Activated CD4-positive, alpha-beta T cell treated with anti-CD3 and anti-CD28 coated beads for 36 hours (primary cell): Measurements from ENCODE around the gene ATP8B1. TPM values are rescaled to one million over a fixed set of nuclear protein-coding genes. Genes with fewer than 3 reads are reported as not detected.

Experiments
- ATAC-seq: fragments of 200-7000 bp; cut with Tn5 transposase; one replicate; pipeline ENCODE4 v1.10.0; 2021; ENCODE audit warnings: mild to moderate bottlenecking, moderate library complexity
- CTCF ChIA-PET: fragments of 350-600 bp; sonication (Branson Sonifier 250); formaldehyde crosslinking; loops from one replicate; lab custom pipeline; 2021; ENCODE audit warnings: antibody characterized with exemption; lab: Charles Lee
- POLR2A ChIA-PET: fragments of 350-600 bp; sonication (Branson Sonifier 250); formaldehyde crosslinking; loops from one replicate; lab custom pipeline; 2021; ENCODE audit warnings: antibody characterized with exemption, inconsistent platforms; lab: Charles Lee
- DNase-seq: peaks from one replicate; pipeline ENCODE4 v3.0.0-alpha.2; 2020
- H3K27ac Mint-ChIP-seq: one replicate; pipeline ENCODE4 v1.8.0; 2021; ENCODE audit warnings: mixed read lengths
- H3K27me3 Mint-ChIP-seq: one replicate; pipeline ENCODE4 v1.8.0; 2021; ENCODE audit warnings: mixed read lengths
- H3K36me3 Mint-ChIP-seq: one replicate; pipeline ENCODE4 v1.8.0; 2021; ENCODE audit warnings: low read depth, mixed read lengths
- H3K4me1 Mint-ChIP-seq: one replicate; pipeline ENCODE4 v1.8.0; 2021; ENCODE audit warnings: mixed read lengths
- H3K4me3 Mint-ChIP-seq: one replicate; pipeline ENCODE4 v1.8.0; 2021; ENCODE audit warnings: mild to moderate bottlenecking, moderate library complexity, mixed read lengths
- H3K9me3 Mint-ChIP-seq: one replicate; pipeline ENCODE4 v1.8.0; 2021; ENCODE audit warnings: low read depth, mixed read lengths
- intact Hi-C, 2 experiments: fragments of 100-400 bp; cut with DNase I in 1 of 2; cut with micrococcal nuclease in 1 of 2; formaldehyde crosslinking; loops; one replicate each; pipeline versions ENCODE4 v1.14.2 to v1.15.1; 2022 to 2024; cut with DNase I, micrococcal nuclease
- total RNA-seq, 2 experiments: library from RNA; stranded (reverse); gene quantifications; one replicate each; pipeline ENCODE4 v1.2.3, GENCODE V29; 2021

ATP8B1 gene
- total RNA-seq, 2 experiments from 2014 or later: not detected

GRCh38 chr18:57755473-57756067 lies 47.5 kb downstream of the ATP8B1 start:
- intact Hi-C loops: no loop called here
- H3K9me3 Mint-ChIP-seq: peaks cover 4% of the 10 kb centered on the region
- ChIA-PET CTCF (no interaction called here), POLR2A (no interaction called here)
- no peak for ATAC-seq
- H3K27me3 Mint-ChIP-seq: no peaks in the 10 kb centered on the region
- H3K4me1 Mint-ChIP-seq: peaks cover 5% of the 10 kb centered on the region
- no peaks in the 10 kb centered on the region for H3K36me3 Mint-ChIP-seq
- DNase-seq: no peak
- no peak overlapping the region for H3K4me3 Mint-ChIP-seq
- H3K27ac Mint-ChIP-seq: no peak overlapping the region

- DNase-seq (no peak), ATAC-seq (no peak)
- Mint-ChIP-seq H3K27ac (no peak overlapping the region), H3K27me3 (no peaks in the 10 kb centered on the region), H3K36me3 (no peaks in the 10 kb centered on the region), H3K4me1 (peaks cover 5% of the 10 kb centered on the region), H3K9me3 (peaks cover 4% of the 10 kb centered on the region), H3K4me3 (no peak overlapping the region)
- ChIA-PET POLR2A (no interaction called here), CTCF (no interaction called here)
- intact Hi-C loops: no loop called here
These were observed 48.4 kb downstream of the ATP8B1 start for GRCh38 chr18:57754577-57755338.

- CTCF ChIA-PET: interaction anchor here (0.5 to 1.2 kb wide), 3 partner anchors 19 to 922 kb away, joined by 3 to 4 read pairs (median 3); no protein-coding TSS in a partner anchor
- no peak overlapping the region for H3K4me3 Mint-ChIP-seq
- ATAC-seq: peak; percentile 44
These were observed 50.1 kb downstream of the ATP8B1 start for GRCh38 chr18:57753063-57753462.

GRCh38 chr18:57749604-57749970 lies 53.5 kb downstream of the ATP8B1 start:
- ChIA-PET POLR2A (no interaction called here), CTCF (interaction anchor here (0.5 to 1.3 kb wide), 2 partner anchors 9 to 19 kb away, joined by 3 to 4 read pairs; no protein-coding TSS in a partner anchor)
- H3K27me3 Mint-ChIP-seq: no peaks in the 10 kb centered on the region
- H3K36me3 Mint-ChIP-seq: no peaks in the 10 kb centered on the region
- DNase-seq (no peak), ATAC-seq (no peak)
- H3K27ac Mint-ChIP-seq: no peak overlapping the region
- intact Hi-C loops: no loop called here
- no peak overlapping the region for H3K4me3 Mint-ChIP-seq
- H3K4me1 Mint-ChIP-seq: peaks cover 5% of the 10 kb centered on the region
- no peaks in the 10 kb centered on the region for H3K9me3 Mint-ChIP-seq

More at GRCh38 chr18:57753063-57753462, 50.1 kb downstream of the ATP8B1 start:
- peaks cover 5% of the 10 kb centered on the region for H3K4me1 Mint-ChIP-seq
- H3K9me3 Mint-ChIP-seq: peaks cover 4% of the 10 kb centered on the region
- H3K27ac Mint-ChIP-seq: no peak overlapping the region
- DNase-seq: no peak
- POLR2A ChIA-PET: no interaction called here
- intact Hi-C loops: no loop called here
- H3K27me3 Mint-ChIP-seq: no peaks in the 10 kb centered on the region
- H3K36me3 Mint-ChIP-seq: no peaks in the 10 kb centered on the region

- no peak for DNase-seq
- POLR2A ChIA-PET: no interaction called here
- Mint-ChIP-seq H3K27me3 (no peaks in the 10 kb centered on the region), H3K36me3 (no peaks in the 10 kb centered on the region), H3K27ac (no peak overlapping the region), H3K4me3 (no peak overlapping the region), H3K4me1 (peaks cover 5% of the 10 kb centered on the region), H3K9me3 (no peaks in the 10 kb centered on the region)
- CTCF ChIA-PET: interaction anchor here (1.3 kb wide), 1 partner anchor 10 kb away, joined by 3 read pairs; no protein-coding TSS in a partner anchor
- intact Hi-C loops: no loop called here
- no peak for ATAC-seq
These were observed 54.1 kb downstream of the ATP8B1 start for GRCh38 chr18:57748770-57749603.

GRCh38 chr18:57747809-57748680 lies 55.1 kb downstream of the ATP8B1 start:
- no peak overlapping the region for H3K27ac Mint-ChIP-seq
- no peak overlapping the region for H3K4me3 Mint-ChIP-seq
- H3K36me3 Mint-ChIP-seq: peaks cover 2% of the 10 kb centered on the region
- H3K4me1 Mint-ChIP-seq: peaks cover 4% of the 10 kb centered on the region
- POLR2A ChIA-PET: no interaction called here
- no peaks in the 10 kb centered on the region for H3K9me3 Mint-ChIP-seq
- intact Hi-C loops: no loop called here
- CTCF ChIA-PET: no interaction called here
- ATAC-seq: no peak
- no peak for DNase-seq
- H3K27me3 Mint-ChIP-seq: no peaks in the 10 kb centered on the region

- POLR2A ChIA-PET: no interaction called here
- Mint-ChIP-seq H3K9me3 (peaks cover under 1% of the 10 kb centered on the region), H3K27ac (no peak overlapping the region), H3K4me3 (no peak overlapping the region), H3K4me1 (no peaks in the 10 kb centered on the region), H3K36me3 (peaks cover 6% of the 10 kb centered on the region), H3K27me3 (no peaks in the 10 kb centered on the region)
- CTCF ChIA-PET: no interaction called here
- intact Hi-C loops: no loop called here
- no peak for ATAC-seq
- DNase-seq: no peak
These were observed 58.9 kb downstream of the ATP8B1 start for GRCh38 chr18:57744211-57744694.

- Mint-ChIP-seq H3K9me3 (peaks cover 3% of the 10 kb centered on the region), H3K4me1 (no peaks in the 10 kb centered on the region), H3K4me3 (no peak overlapping the region), H3K36me3 (peaks cover 12% of the 10 kb centered on the region), H3K27me3 (no peaks in the 10 kb centered on the region), H3K27ac (no peak overlapping the region)
- CTCF ChIA-PET: no interaction called here
- intact Hi-C loops: no loop called here
- POLR2A ChIA-PET: no interaction called here
- no peak for ATAC-seq
- DNase-seq: no peak
These were observed 60.1 kb downstream of the ATP8B1 start for GRCh38 chr18:57743008-57743407.

- intact Hi-C loops: no loop called here
- ATAC-seq (no peak), DNase-seq (no peak)
- Mint-ChIP-seq H3K27ac (no peak overlapping the region), H3K4me3 (no peak overlapping the region), H3K9me3 (peaks cover 3% of the 10 kb centered on the region), H3K27me3 (no peaks in the 10 kb centered on the region), H3K36me3 (peaks cover 18% of the 10 kb centered on the region), H3K4me1 (no peaks in the 10 kb centered on the region)
- ChIA-PET CTCF (no interaction called here), POLR2A (no interaction called here)
These were observed 61.8 kb downstream of the ATP8B1 start for GRCh38 chr18:57741273-57741672.

- intact Hi-C loops: no loop called here
- ChIA-PET CTCF (no interaction called here), POLR2A (no interaction called here)
These were observed 65.0 kb downstream of the ATP8B1 start for GRCh38 chr18:57738078-57738477.

More at GRCh38 chr18:57738078-57738477, 65.0 kb downstream of the ATP8B1 start:
- Mint-ChIP-seq H3K27me3 (no peaks in the 10 kb centered on the region), H3K4me3 (no peak overlapping the region), H3K27ac (no peak overlapping the region), H3K4me1 (no peaks in the 10 kb centered on the region), H3K9me3 (peaks cover 12% of the 10 kb centered on the region), H3K36me3 (peaks cover 28% of the 10 kb centered on the region)
- no peak for DNase-seq
- no peak for ATAC-seq
